OCI-LY1 (cell line): ENCODE measurements around the gene LRCH1.

Source experiments
- H2AFZ ChIP-seq: fragments of 200-600 bp; sonication (generic), shearing (Covaris generic); 2 replicates; pipeline ENCODE4 v1.6.0; 2014; ENCODE audit warnings: antibody characterized with exemption, mild to moderate bottlenecking, low read length
- H3F3A ChIP-seq: fragments of 200-600 bp; sonication (generic), shearing (Covaris generic); 2 replicates; pipeline ENCODE4 v1.6.0; 2014; ENCODE audit warnings: mild to moderate bottlenecking, antibody characterized with exemption, low read length, moderate library complexity; ENCODE audit not compliant: insufficient read depth
- H3K27ac ChIP-seq: fragments of 200-600 bp; sonication (generic); 2 replicates; pipeline ENCODE4 v1.5.1; 2014; ENCODE audit warnings: low read length, mixed run types, mild to moderate bottlenecking, low read depth; ENCODE audit not compliant: poor library complexity, severe bottlenecking
- H3K27me3 ChIP-seq: fragments of 200-600 bp; sonication (generic); 2 replicates; pipeline ENCODE4 v1.6.0; 2014; ENCODE audit warnings: antibody characterized with exemption, mild to moderate bottlenecking, low read length, moderate library complexity; ENCODE audit not compliant: insufficient read depth
- H3K36me3 ChIP-seq: fragments of 200-600 bp; sonication (generic); 2 replicates; pipeline ENCODE4 v1.6.1; 2014; ENCODE audit warnings: mild to moderate bottlenecking, antibody characterized with exemption, low read length, moderate library complexity, mixed read lengths; ENCODE audit not compliant: insufficient read depth
- H3K4me1 ChIP-seq: fragments of 200-600 bp; sonication (generic); 2 replicates; pipeline ENCODE4 v1.5.1; 2014; ENCODE audit warnings: mild to moderate bottlenecking, low read length, moderate library complexity; ENCODE audit not compliant: insufficient read depth, severe bottlenecking
- H3K4me2 ChIP-seq: fragments of 200-600 bp; sonication (generic), shearing (Covaris generic); 2 replicates; pipeline ENCODE4 v1.6.1; 2014; ENCODE audit warnings: low read length
- H3K4me3 ChIP-seq: fragments of 200-600 bp; sonication (generic); 2 replicates; pipeline ENCODE4 v1.5.1; 2014; ENCODE audit warnings: low read length, low read depth, mild to moderate bottlenecking, mixed read lengths; ENCODE audit not compliant: poor library complexity, severe bottlenecking
- H3K79me2 ChIP-seq: fragments of 200-600 bp; shearing (Covaris generic); 2 replicates; pipeline ENCODE4 v1.6.1; 2016; ENCODE audit warnings: mixed run types, low read length, mixed read lengths; ENCODE audit not compliant: insufficient read depth
- H3K9ac ChIP-seq: fragments of 200-600 bp; sonication (generic), shearing (Covaris generic); 2 replicates; pipeline ENCODE4 v1.6.1; 2014; ENCODE audit warnings: mild to moderate bottlenecking, low read length, mixed read lengths
- H3K9me2 ChIP-seq: fragments of 200-600 bp; sonication (generic), shearing (Covaris generic); 2 replicates; pipeline ENCODE4 v1.6.1; 2014; ENCODE audit warnings: low read depth, mild to moderate bottlenecking, low read length, mixed read lengths
- H3K9me3 ChIP-seq: fragments of 200-600 bp; shearing (Covaris generic); 2 replicates; pipeline ENCODE4 v1.6.1; 2014; ENCODE audit warnings: low read length, mixed read lengths
- H4K20me1 ChIP-seq: fragments of 200-600 bp; sonication (generic), shearing (Covaris generic); 2 replicates; pipeline ENCODE4 v1.6.0; 2016; ENCODE audit warnings: mild to moderate bottlenecking, low read length; ENCODE audit not compliant: insufficient read depth
- CTCF ChIP-seq: fragments of 200-600 bp; sonication (generic), shearing (Covaris generic); IDR thresholded peaks from 2 replicates; pipeline ENCODE4 v1.5.1; 2017; ENCODE audit warnings: mild to moderate bottlenecking, antibody characterized with exemption, low read length, moderate library complexity, mixed read lengths
- EZH2 ChIP-seq: fragments of 200-600 bp; sonication (generic), shearing (Covaris generic); IDR thresholded peaks from 2 replicates; pipeline ENCODE4 v1.8.0; 2017; ENCODE audit warnings: borderline replicate concordance, mixed run types, mild to moderate bottlenecking, antibody characterized with exemption, low read length, moderate library complexity, mixed read lengths

The LRCH1 gene

GRCh38 chr13:46570273-46570672 lies 17.3 kb downstream of the LRCH1 start:
- Histone ChIP-seq H2AFZ (no peak overlapping the region), H3K27me3 (no peaks in the 10 kb centered on the region), H3K9me3 (no peaks in the 10 kb centered on the region), H3K4me1 (no peaks in the 10 kb centered on the region), H3K79me2 (no peaks in the 10 kb centered on the region), H4K20me1 (no peaks in the 10 kb centered on the region; the same call in 1 of the 2 replicates), H3K9me2 (no peaks in the 10 kb centered on the region), H3K27ac (no peak overlapping the region), H3K9ac (no peak overlapping the region), H3K36me3 (no peaks in the 10 kb centered on the region), H3K4me2 (no peak overlapping the region), H3K4me3 (no peak overlapping the region), H3F3A (no peaks in the 10 kb centered on the region)
- no peak for TF ChIP-seq CTCF
- TF ChIP-seq EZH2: no peak

GRCh38 chr13:46571189-46571908 lies 18.4 kb downstream of the LRCH1 start:
- Histone ChIP-seq H3K9ac (no peak overlapping the region), H3K4me3 (no peak overlapping the region), H3K9me3 (no peaks in the 10 kb centered on the region), H3K27ac (no peak overlapping the region), H3K9me2 (no peaks in the 10 kb centered on the region), H4K20me1 (no peaks in the 10 kb centered on the region; the same call in 1 of the 2 replicates), H3K4me1 (no peaks in the 10 kb centered on the region), H3F3A (no peaks in the 10 kb centered on the region), H3K36me3 (peaks cover 4% of the 10 kb centered on the region; the same call in 1 of the 2 replicates), H3K4me2 (no peak overlapping the region), H3K79me2 (no peaks in the 10 kb centered on the region), H2AFZ (no peak overlapping the region), H3K27me3 (no peaks in the 10 kb centered on the region)
- TF ChIP-seq EZH2 (no peak), CTCF (no peak)

GRCh38 chr13:46571909-46572595 lies 19.1 kb downstream of the LRCH1 start:
- Histone ChIP-seq H4K20me1 (no peaks in the 10 kb centered on the region; the same call in 1 of the 2 replicates), H2AFZ (no peak overlapping the region), H3K9ac (no peak overlapping the region), H3K4me3 (no peak overlapping the region), H3K79me2 (no peaks in the 10 kb centered on the region), H3F3A (no peaks in the 10 kb centered on the region), H3K9me3 (no peaks in the 10 kb centered on the region), H3K27me3 (no peaks in the 10 kb centered on the region), H3K4me2 (no peak overlapping the region), H3K27ac (no peak overlapping the region), H3K9me2 (no peaks in the 10 kb centered on the region), H3K4me1 (no peaks in the 10 kb centered on the region), H3K36me3 (peaks cover 4% of the 10 kb centered on the region; the same call in 1 of the 2 replicates)
- TF ChIP-seq CTCF (no peak), EZH2 (no peak)
